Measurements from ENCODE around the gene CAMTA1. TPM values are rescaled to one million over a fixed set of nuclear protein-coding genes. Genes with fewer than 3 reads are reported as not detected.

Gene CAMTA1
- total and polyA plus RNA-seq, 9 of the 15 experiments (the other 6 are each of a cell fraction or from before 2014, with no cell fraction given) = 43.9 to 161 (median 65.9) TPM

DNA sequence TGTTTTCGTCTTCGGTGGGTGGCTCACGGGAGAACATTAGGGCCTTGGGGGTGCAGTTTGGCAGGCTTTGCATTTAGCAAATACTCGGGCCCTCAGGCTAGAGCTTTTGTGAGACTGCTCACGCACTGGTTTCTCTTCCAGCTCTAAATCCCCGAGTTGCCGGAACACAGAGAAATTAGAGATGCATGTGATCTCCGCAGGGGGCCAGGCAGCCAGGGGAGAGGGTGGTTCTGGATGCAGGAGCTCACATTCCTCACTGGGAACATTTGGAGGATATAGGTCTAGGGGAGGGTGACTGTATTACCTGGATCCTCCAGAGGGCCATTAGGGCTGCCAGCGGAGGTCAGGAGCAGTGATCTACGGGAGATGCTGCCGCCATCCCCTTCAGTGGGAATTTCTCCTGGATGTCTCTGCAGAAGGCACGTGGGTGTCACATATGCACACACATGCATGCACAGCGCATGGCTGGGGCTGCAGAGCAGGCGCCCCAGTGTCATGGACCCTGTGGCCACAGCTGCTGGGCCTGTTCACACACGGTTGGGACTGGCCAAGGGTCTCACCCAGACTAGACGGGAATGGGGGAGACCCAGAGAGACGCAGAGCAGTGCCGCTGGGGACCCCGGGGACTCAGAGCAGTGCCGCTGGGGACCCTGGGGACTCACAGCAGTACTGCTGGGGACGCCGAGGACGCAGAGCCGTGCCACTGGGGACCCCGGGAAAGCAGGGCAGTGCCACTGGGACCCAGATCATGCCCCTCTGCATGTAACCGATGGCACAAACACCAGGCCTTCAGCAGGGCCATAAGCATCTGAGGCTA is 258.7 kb downstream of the CAMTA1 start:
- WGBS (ENCODE audit: insufficient coverage, low coverage, missing lambda C conversion rate) = 1% methylated on average over 26 of the region's 26 CpGs
- Histone ChIP-seq H3K9ac (ENCODE audit: insufficient read depth in 1 of 2, low read depth in 2 of 2, low read length in 2 of 2) (no peak overlapping the region), H3K9me1 (ENCODE audit: control insufficient read depth, insufficient read depth, low read length) (no peaks in the 10 kb centered on the region), H3K4me2 (ENCODE audit: insufficient read depth, low read length) (no peak overlapping the region), H3K4me1 (replicated peaks in 1 of 2; ENCODE audit: control insufficient read depth in 2 of 2, insufficient read depth in 2 of 2, low read length in 2 of 2) (no peaks in the 10 kb centered on the region), H3K36me3 (ENCODE audit: control insufficient read depth, insufficient read depth, low read length) (no peaks in the 10 kb centered on the region), H3K79me2 (ENCODE audit: control insufficient read depth, insufficient read depth, low read length) (no peaks in the 10 kb centered on the region), H3K4me3 (no peak overlapping the region), H4K20me1 (replicated peaks; ENCODE audit: control insufficient read depth, insufficient read depth, low read length) (peaks cover 11% of the 10 kb centered on the region; the same call in 1 of the 2 replicates), H3K27ac (ENCODE audit: extremely low read depth, low read depth, low read length) (no peak overlapping the region), H3K27me3 (ENCODE audit: control insufficient read depth in 2 of 2, insufficient read depth in 2 of 2, low read length in 2 of 2) (peaks cover 16 to 57% of the 10 kb centered on the region in 2 experiments; a peak in 4 of 5 replicates), H2AFZ (ENCODE audit: low read depth, low read length) (no peak overlapping the region), H3K9me3 (replicated peaks; ENCODE audit: control insufficient read depth, insufficient read depth, low read depth, low read length) (no peaks in the 10 kb centered on the region)
- no peak for FAIRE-seq
- ChIA-PET POLR2A (no interaction called here), CTCF (ENCODE audit: low intra/inter-chr PET ratio) (interaction anchor here (1.1 to 1.2 kb wide), 2 partner anchors 172 to 604 kb away, joined by 3 to 5 read pairs; no protein-coding TSS in a partner anchor)
- ATAC-seq = no peak
- intact Hi-C loops (cut with micrococcal nuclease) = loop anchor here (2.0 kb wide), 1 partner anchor 165 kb away; no protein-coding TSS in a partner anchor
- in situ Hi-C loops (cut with MboI) = no loop called here
- BruUV-seq (replicated peaks) = no TSS peak
- DNase-seq (ENCODE audit: extremely low read depth in 1 of 4, low spot score in 3 of 4) = no peak
- no peak for TF ChIP-seq TOE1 (IDR thresholded peaks at IDR 0.05; ENCODE audit: borderline replicate concordance)
- no peak for TF ChIP-seq TOE1 (CRISPR knock-in tag; IDR thresholded peaks at IDR 0.05; ENCODE audit: borderline replicate concordance, low read depth)
- TF ChIP-seq TCF7L2 (IDR thresholded peaks at IDR 0.05; ENCODE audit: low read depth, low read length) = no peak
- TF ChIP-seq RBM34 (IDR thresholded peaks at IDR 0.05; ENCODE audit: borderline replicate concordance, insufficient read depth, low read length) = no peak
- TF ChIP-seq MEIS2 (IDR thresholded peaks at IDR 0.05; ENCODE audit: partially characterized antibody) = no peak
- no peak for TF ChIP-seq HMGXB4 (CRISPR knock-in tag; IDR thresholded peaks at IDR 0.05)
- no peak for TF ChIP-seq VEZF1 (CRISPR knock-in tag; IDR thresholded peaks at IDR 0.05)
- TF ChIP-seq HCFC1 (IDR thresholded peaks at IDR 0.05; ENCODE audit: low read depth, low read length) = no peak
- TF ChIP-seq SREBF2 (CRISPR knock-in tag; IDR thresholded peaks at IDR 0.05) = no peak
- TF ChIP-seq, protein P1, sequence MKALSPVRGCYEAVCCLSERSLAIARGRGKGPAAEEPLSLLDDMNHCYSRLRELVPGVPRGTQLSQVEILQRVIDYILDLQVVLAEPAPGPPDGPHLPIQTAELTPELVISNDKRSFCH (CRISPR knock-in tag; IDR thresholded peaks at IDR 0.05) = no peak
- TF ChIP-seq, protein P1 (tag; IDR thresholded peaks at IDR 0.05) = no peak
- no peak for TF ChIP-seq TRIM28 (IDR thresholded peaks at IDR 0.05)
- no peak for TF ChIP-seq ZNF445 (CRISPR knock-in tag; IDR thresholded peaks at IDR 0.05; ENCODE audit: low read depth)
- no peak for TF ChIP-seq BRCA1 (IDR thresholded peaks at IDR 0.05)
- TF ChIP-seq BRCA1 (CRISPR knock-in tag; IDR thresholded peaks at IDR 0.05) = no peak
- TF ChIP-seq NR2C1 (IDR thresholded peaks at IDR 0.05) = no peak
- no peak for TF ChIP-seq NR2C1 (tag; IDR thresholded peaks at IDR 0.05)
- TF ChIP-seq ZNF507 (tag; conservative IDR thresholded peaks at IDR 0.05) = no peak
- no peak for TF ChIP-seq ZNF3 (CRISPR knock-in tag; IDR thresholded peaks at IDR 0.05)
